IPS-18c (cell line): ENCODE data around the gene CPA2.
"Not testable (repeated sequence)": the region's sequence is repeated elsewhere in the genome, so short reads cannot be mapped to it uniquely, and the experiment has no call there.

ENCODE experiments used
- H3K4me3 ChIP-seq: 2 replicates; pipeline ENCODE4 v1.7.0; 2013; ENCODE audit warnings: low read depth, mild to moderate bottlenecking, low read length, moderate library complexity; ENCODE audit not compliant: insufficient read depth
- H3K9me3 ChIP-seq: one replicate; pipeline ENCODE4 v1.6.1; 2013; ENCODE audit warnings: mild to moderate bottlenecking, low read length, moderate library complexity; ENCODE audit not compliant: control insufficient read depth, insufficient read depth

The CPA2 gene

GRCh38 chr7:130296221-130296951, 29.7 kb downstream of the CPA2 start:
- no peak overlapping the region for H3K4me3 ChIP-seq
- no peaks in the 10 kb centered on the region for H3K9me3 ChIP-seq

- H3K4me3 ChIP-seq: no peak overlapping the region
Observed at GRCh38 chr7:130297628-130298543, 31.2 kb downstream of the CPA2 start.

GRCh38 chr7:130298544-130299326, 32.1 kb downstream of the CPA2 start:
- Histone ChIP-seq H3K4me3 (no peak overlapping the region), H3K9me3 (no peaks in the 10 kb centered on the region)

More at GRCh38 chr7:130297628-130298543, 31.2 kb downstream of the CPA2 start:
- H3K9me3 ChIP-seq: no peaks in the 10 kb centered on the region

GRCh38 chr7:130299866-130300265, 33.2 kb downstream of the CPA2 start:
- H3K4me3 ChIP-seq: no peak overlapping the region

GRCh38 chr7:130301501-130302020, 34.9 kb downstream of the CPA2 start:
- Histone ChIP-seq H3K4me3 (no peak overlapping the region), H3K9me3 (no peaks in the 10 kb centered on the region)

More at GRCh38 chr7:130299866-130300265, 33.2 kb downstream of the CPA2 start:
- H3K9me3 ChIP-seq: no peaks in the 10 kb centered on the region

- H3K4me3 ChIP-seq: no peak overlapping the region
- H3K9me3 ChIP-seq: no peaks in the 10 kb centered on the region
Observed at GRCh38 chr7:130302649-130303048, 36.0 kb downstream of the CPA2 start.

- H3K4me3 ChIP-seq: no peak overlapping the region
- H3K9me3 ChIP-seq: no peaks in the 10 kb centered on the region
Observed at GRCh38 chr7:130303127-130303526, 36.5 kb downstream of the CPA2 start.

- Histone ChIP-seq H3K9me3 (no peaks in the 10 kb centered on the region), H3K4me3 (no peak overlapping the region)
Observed at GRCh38 chr7:130303551-130303950, 36.9 kb downstream of the CPA2 start.

- Histone ChIP-seq H3K9me3 (no peaks in the 10 kb centered on the region), H3K4me3 (no peak overlapping the region)
Observed at GRCh38 chr7:130303982-130304381, 37.3 kb downstream of the CPA2 start.

- H3K9me3 ChIP-seq: no peaks in the 10 kb centered on the region
- H3K4me3 ChIP-seq: no peak overlapping the region
Observed at GRCh38 chr7:130304878-130305277, 38.2 kb downstream of the CPA2 start.

- no peaks in the 10 kb centered on the region for H3K9me3 ChIP-seq
- no peak overlapping the region for H3K4me3 ChIP-seq
Observed at GRCh38 chr7:130305433-130306042, 38.9 kb downstream of the CPA2 start.

GRCh38 chr7:130309986-130310385, 43.3 kb downstream of the CPA2 start:
- H3K4me3 ChIP-seq: no peak overlapping the region
- H3K9me3 ChIP-seq: no peaks in the 10 kb centered on the region

- no peak overlapping the region for H3K4me3 ChIP-seq
- H3K9me3 ChIP-seq: no peaks in the 10 kb centered on the region
Observed at GRCh38 chr7:130314305-130314704, 47.6 kb downstream of the CPA2 start.

GRCh38 chr7:130319541-130319940, 52.9 kb downstream of the CPA2 start:
- Histone ChIP-seq H3K4me3 (no peak overlapping the region), H3K9me3 (no peaks in the 10 kb centered on the region)

GRCh38 chr7:130321542-130322229, 55.0 kb downstream of the CPA2 start:
- H3K9me3 ChIP-seq, H3K4me3 ChIP-seq: not testable (repeated sequence)

- no peaks in the 10 kb centered on the region for H3K9me3 ChIP-seq
- no peak overlapping the region for H3K4me3 ChIP-seq
Observed at GRCh38 chr7:130322615-130323014, 56.0 kb downstream of the CPA2 start.
